ENCODE results near the gene ZNF100.

GRCh38 chr19:21709464-21709863 is 57.9 kb downstream of the ZNF100 start:
- TF ChIP-seq MYC (IDR thresholded peaks at IDR 0.05; ENCODE audit: low read depth, low read length) (no peak), CTCF (IDR thresholded peaks at IDR 0.05; ENCODE audit: low read depth, low read length) (no peak), POLR2A (IDR thresholded peaks at IDR 0.05; ENCODE audit: extremely low read depth, insufficient read length) (no peak)
